ENCODE results near the gene PDZD4. TPM values are rescaled to one million over a fixed set of nuclear protein-coding genes. Genes with fewer than 3 reads are reported as not detected.

PDZD4 gene
- total RNA-seq, 2 experiments from 2014 or later, result not detected

DNA sequence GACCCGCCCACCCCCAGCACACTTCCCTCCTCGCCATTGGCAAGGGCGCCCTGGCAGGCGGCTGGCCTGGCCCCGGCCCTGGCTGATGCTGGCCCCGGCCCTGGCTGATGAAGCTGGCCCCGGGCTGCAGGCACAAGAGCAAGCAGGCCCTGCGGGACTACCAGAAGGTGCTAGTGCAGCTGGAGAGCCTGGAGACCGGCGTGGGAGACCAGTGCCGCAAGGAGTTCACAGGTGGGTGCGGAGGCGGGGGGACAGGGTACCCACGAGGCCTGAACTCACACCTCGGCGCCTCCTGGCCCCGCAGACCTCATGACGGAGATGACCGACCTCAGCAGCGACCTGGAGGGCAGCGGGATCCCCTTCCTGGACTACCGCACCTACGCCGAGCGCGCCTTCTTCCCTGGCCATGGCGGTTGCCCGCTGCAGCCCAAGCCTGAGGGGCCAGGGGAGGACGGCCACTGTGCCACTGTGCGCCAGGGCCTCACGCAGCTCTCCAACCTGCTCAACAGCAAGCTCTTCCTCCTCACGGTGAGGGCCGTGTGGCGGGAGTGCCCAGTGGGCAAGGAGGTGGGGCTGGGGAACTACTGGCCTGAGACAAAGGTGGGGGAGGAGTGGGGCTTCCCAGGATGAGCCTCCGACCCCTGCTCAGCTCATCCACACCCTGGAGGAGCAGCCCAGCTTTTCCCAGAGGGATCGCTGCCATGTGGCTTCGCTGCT, 55.6 kb downstream of the PDZD4 start:
- H3K36me3 ChIP-seq (ENCODE audit: insufficient read depth, low read length), result no peaks in the 10 kb centered on the region
- no peaks in the 10 kb centered on the region for H3K9me2 ChIP-seq (ENCODE audit: insufficient read depth, low read length)
- intact Hi-C loops (cut with micrococcal nuclease; ENCODE audit: unreplicated experiment), result no loop called here
- H2AFZ ChIP-seq (ENCODE audit: low read length), result no peak overlapping the region
- H3K9me3 ChIP-seq (ENCODE audit: low read length), result no peaks in the 10 kb centered on the region
- H3K4me1 ChIP-seq (ENCODE audit: insufficient read depth, low read length, poor library complexity, severe bottlenecking), result no peaks in the 10 kb centered on the region
- H3K4me2 ChIP-seq (ENCODE audit: low read length), result no peak overlapping the region
- ChIA-PET CTCF (ENCODE audit: unreplicated experiment) (no interaction called here), POLR2A (no interaction called here)
- no peaks in the 10 kb centered on the region for H3K79me2 ChIP-seq (ENCODE audit: insufficient read depth, low read depth, low read length)
- no peak overlapping the region for H3K4me3 ChIP-seq (ENCODE audit: low read depth, low read length, poor library complexity, severe bottlenecking)
- TF ChIP-seq, protein P1, sequence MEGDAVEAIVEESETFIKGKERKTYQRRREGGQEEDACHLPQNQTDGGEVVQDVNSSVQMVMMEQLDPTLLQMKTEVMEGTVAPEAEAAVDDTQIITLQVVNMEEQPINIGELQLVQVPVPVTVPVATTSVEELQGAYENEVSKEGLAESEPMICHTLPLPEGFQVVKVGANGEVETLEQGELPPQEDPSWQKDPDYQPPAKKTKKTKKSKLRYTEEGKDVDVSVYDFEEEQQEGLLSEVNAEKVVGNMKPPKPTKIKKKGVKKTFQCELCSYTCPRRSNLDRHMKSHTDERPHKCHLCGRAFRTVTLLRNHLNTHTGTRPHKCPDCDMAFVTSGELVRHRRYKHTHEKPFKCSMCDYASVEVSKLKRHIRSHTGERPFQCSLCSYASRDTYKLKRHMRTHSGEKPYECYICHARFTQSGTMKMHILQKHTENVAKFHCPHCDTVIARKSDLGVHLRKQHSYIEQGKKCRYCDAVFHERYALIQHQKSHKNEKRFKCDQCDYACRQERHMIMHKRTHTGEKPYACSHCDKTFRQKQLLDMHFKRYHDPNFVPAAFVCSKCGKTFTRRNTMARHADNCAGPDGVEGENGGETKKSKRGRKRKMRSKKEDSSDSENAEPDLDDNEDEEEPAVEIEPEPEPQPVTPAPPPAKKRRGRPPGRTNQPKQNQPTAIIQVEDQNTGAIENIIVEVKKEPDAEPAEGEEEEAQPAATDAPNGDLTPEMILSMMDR (conservative IDR thresholded peaks at IDR 0.05; ENCODE audit: low read length), result no peak
- no peak for TF ChIP-seq EZH2phosphoT487 (IDR thresholded peaks at IDR 0.05; ENCODE audit: borderline replicate concordance, low read depth, low read length)
- H3K27ac ChIP-seq (ENCODE audit: low read depth, low read length, poor library complexity, severe bottlenecking), result no peak overlapping the region
- DNase-seq (ENCODE audit: low spot score), result no peak
- no peaks in the 10 kb centered on the region for H4K20me1 ChIP-seq (ENCODE audit: insufficient read depth, low read length)
- BruUV-seq (replicated peaks), result no TSS peak

DNA sequence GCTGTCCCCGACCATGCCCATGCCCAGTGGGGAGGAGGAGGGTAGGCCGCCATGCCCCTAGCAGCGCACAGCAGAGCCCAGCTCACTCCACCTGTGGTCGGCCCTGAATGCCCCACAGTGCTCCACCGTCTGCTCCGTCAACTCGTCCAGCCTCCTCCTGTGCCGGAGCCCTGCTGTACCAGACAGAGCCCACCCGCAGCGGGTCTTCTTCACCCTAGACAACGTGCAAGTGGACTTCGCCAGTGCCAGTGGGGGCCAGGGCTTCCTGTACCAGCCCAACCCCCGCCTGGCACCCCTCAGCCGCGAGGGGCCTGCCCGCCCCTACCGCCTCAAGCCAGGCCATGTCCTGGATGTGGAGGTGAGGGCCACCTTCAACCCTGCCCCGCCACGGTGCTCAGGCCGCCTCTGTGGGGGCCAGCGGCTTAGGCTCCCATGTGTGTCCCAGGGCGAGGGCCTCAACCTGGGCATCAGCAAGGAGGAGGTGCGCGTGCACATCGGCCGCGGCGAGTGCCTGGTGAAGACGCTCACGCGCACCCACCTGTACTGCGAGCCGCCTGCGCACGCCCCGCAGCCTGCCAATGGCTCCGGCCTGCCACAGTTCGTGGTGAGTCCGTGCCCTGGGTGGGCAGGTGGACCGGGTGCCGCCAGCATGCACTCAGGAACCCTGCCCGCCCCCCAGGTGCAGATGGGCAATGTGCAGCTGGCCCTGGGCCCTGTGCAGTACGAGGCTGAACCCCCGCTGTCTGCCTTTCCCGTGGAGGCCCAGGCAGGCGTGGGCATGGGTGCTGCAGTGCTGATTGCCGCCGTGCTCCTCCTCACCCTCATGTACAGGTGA, 56.4 kb downstream of the PDZD4 start:
- Histone ChIP-seq H3K4me1 (ENCODE audit: insufficient read depth, low read length, poor library complexity, severe bottlenecking) (no peaks in the 10 kb centered on the region), H3K9me3 (ENCODE audit: low read length) (no peaks in the 10 kb centered on the region), H3K79me2 (ENCODE audit: insufficient read depth, low read depth, low read length) (no peaks in the 10 kb centered on the region), H3K27ac (ENCODE audit: low read depth, low read length, poor library complexity, severe bottlenecking) (no peak overlapping the region), H4K20me1 (ENCODE audit: insufficient read depth, low read length) (no peaks in the 10 kb centered on the region), H3K4me3 (ENCODE audit: low read depth, low read length, poor library complexity, severe bottlenecking) (no peak overlapping the region), H2AFZ (ENCODE audit: low read length) (no peak overlapping the region), H3K36me3 (ENCODE audit: insufficient read depth, low read length) (no peaks in the 10 kb centered on the region), H3K4me2 (ENCODE audit: low read length) (no peak overlapping the region), H3K9me2 (ENCODE audit: insufficient read depth, low read length) (no peaks in the 10 kb centered on the region)
- no peak for DNase-seq (ENCODE audit: low spot score)
- intact Hi-C loops (cut with micrococcal nuclease; ENCODE audit: unreplicated experiment), result no loop called here
- POLR2A ChIA-PET, result no interaction called here
- BruUV-seq (replicated peaks), result no TSS peak
- TF ChIP-seq, protein P1 (conservative IDR thresholded peaks at IDR 0.05; ENCODE audit: low read length), result no peak
- TF ChIP-seq EZH2phosphoT487 (IDR thresholded peaks at IDR 0.05; ENCODE audit: borderline replicate concordance, low read depth, low read length), result no peak
- CTCF ChIA-PET (ENCODE audit: unreplicated experiment), result no interaction called here

DNA sequence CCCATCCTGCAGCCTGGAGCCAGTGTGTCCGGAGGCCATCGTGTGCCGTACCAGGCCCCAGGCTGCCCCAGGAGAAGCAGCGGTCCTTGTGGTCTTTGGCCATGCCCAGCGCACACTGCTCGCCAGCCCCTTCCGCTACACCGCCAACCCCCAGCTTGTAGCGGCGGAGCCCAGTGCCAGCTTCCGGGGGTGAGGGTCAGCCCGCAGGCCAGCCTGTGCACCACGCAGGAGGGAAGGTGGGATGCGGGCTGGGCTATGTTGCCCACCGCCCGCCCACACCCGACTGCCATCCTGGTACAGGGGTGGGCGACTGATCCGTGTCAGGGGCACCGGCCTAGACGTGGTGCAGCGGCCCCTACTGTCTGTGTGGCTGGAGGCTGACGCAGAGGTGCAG, 57.1 kb downstream of the PDZD4 start:
- no TSS peak for BruUV-seq (replicated peaks)
- no peak overlapping the region for H3K27ac ChIP-seq (ENCODE audit: low read depth, low read length, poor library complexity, severe bottlenecking)
- ChIA-PET CTCF (ENCODE audit: unreplicated experiment) (no interaction called here), POLR2A (no interaction called here)
- no peaks in the 10 kb centered on the region for H3K9me2 ChIP-seq (ENCODE audit: insufficient read depth, low read length)
- H3K36me3 ChIP-seq (ENCODE audit: insufficient read depth, low read length), result no peaks in the 10 kb centered on the region
- no peak for DNase-seq (ENCODE audit: low spot score)
- TF ChIP-seq, protein P1 (conservative IDR thresholded peaks at IDR 0.05; ENCODE audit: low read length), result 0 out of 2 replicates have a peak, but pooled peaks have one; percentile 19
- TF ChIP-seq EZH2phosphoT487 (IDR thresholded peaks at IDR 0.05; ENCODE audit: borderline replicate concordance, low read depth, low read length), result no peak
- no peaks in the 10 kb centered on the region for H3K79me2 ChIP-seq (ENCODE audit: insufficient read depth, low read depth, low read length)
- no peak overlapping the region for H2AFZ ChIP-seq (ENCODE audit: low read length)
- H3K4me3 ChIP-seq (ENCODE audit: low read depth, low read length, poor library complexity, severe bottlenecking), result no peak overlapping the region
- no peaks in the 10 kb centered on the region for H3K9me3 ChIP-seq (ENCODE audit: low read length)
- H3K4me1 ChIP-seq (ENCODE audit: insufficient read depth, low read length, poor library complexity, severe bottlenecking), result no peaks in the 10 kb centered on the region
- H3K4me2 ChIP-seq (ENCODE audit: low read length), result no peak overlapping the region
- intact Hi-C loops (cut with micrococcal nuclease; ENCODE audit: unreplicated experiment), result no loop called here
- H4K20me1 ChIP-seq (ENCODE audit: insufficient read depth, low read length), result no peaks in the 10 kb centered on the region

All from OCI-LY7 (cell line).